Chondrocyte (in vitro differentiated cells): ENCODE data around the gene AFTPH. TPM values are rescaled to one million over a fixed set of nuclear protein-coding genes. Genes with fewer than 3 reads are reported as not detected.

ENCODE experiments used
- DNase-seq: peaks from one replicate; pipeline ENCODE4 v3.0.0; 2021; ENCODE audit warnings: mixed read lengths, low spot score
- H3K27ac Mint-ChIP-seq: one replicate; pipeline ENCODE4 v1.8.0; 2021; ENCODE audit warnings: mild to moderate bottlenecking, moderate library complexity, mixed read lengths; ENCODE audit not compliant: unreplicated experiment
- H3K27me3 Mint-ChIP-seq: 2 replicates; pipeline ENCODE4 v1.8.0; 2021; ENCODE audit warnings: low read depth, mixed read lengths
- H3K36me3 Mint-ChIP-seq: 2 replicates; pipeline ENCODE4 v1.8.0; 2021; ENCODE audit warnings: low read depth, mixed read lengths
- H3K4me1 Mint-ChIP-seq: 2 replicates; pipeline ENCODE4 v1.8.0; 2021; ENCODE audit warnings: low read depth, mild to moderate bottlenecking, mixed read lengths
- H3K4me3 Mint-ChIP-seq: one replicate; pipeline ENCODE4 v1.8.0; 2021; ENCODE audit warnings: mild to moderate bottlenecking, moderate library complexity, mixed read lengths; ENCODE audit not compliant: unreplicated experiment
- H3K9me3 Mint-ChIP-seq: 2 replicates; pipeline ENCODE4 v1.8.0; 2021; ENCODE audit warnings: low read depth, mixed read lengths
- CTCF ChIP-seq: fragments of 200-600 bp; sonication (generic); IDR thresholded peaks from 2 replicates; pipeline ENCODE4 v1.5.0; 2021; ENCODE audit warnings: antibody characterized with exemption, mild to moderate bottlenecking, moderate library complexity
- total RNA-seq: library from RNA; stranded (reverse); gene quantifications from 3 replicates; pipeline ENCODE4 v1.2.1, GENCODE V29; 2021

AFTPH gene
- total RNA-seq, 1 donor from 2014 or later = 17.3 TPM

- no peak for TF ChIP-seq CTCF
- no peak for DNase-seq
- peaks cover 14% of the 10 kb centered on the region for H3K4me1 Mint-ChIP-seq
- H3K27me3 Mint-ChIP-seq = peaks cover 3% of the 10 kb centered on the region
- H3K9me3 Mint-ChIP-seq = no peaks in the 10 kb centered on the region
- H3K4me3 Mint-ChIP-seq = no peak overlapping the region
- no peak overlapping the region for H3K27ac Mint-ChIP-seq
- H3K36me3 Mint-ChIP-seq = no peaks in the 10 kb centered on the region
Measured at GRCh38 chr2:64485331-64485730, 38.8 kb upstream of the AFTPH start.

GRCh38 chr2:64485961-64486360 lies 38.2 kb upstream of the AFTPH start:
- Mint-ChIP-seq H3K27ac (no peak overlapping the region), H3K9me3 (no peaks in the 10 kb centered on the region), H3K4me3 (no peak overlapping the region), H3K4me1 (peaks cover 14% of the 10 kb centered on the region), H3K36me3 (no peaks in the 10 kb centered on the region), H3K27me3 (peaks cover 3% of the 10 kb centered on the region)
- no peak for DNase-seq
- TF ChIP-seq CTCF = no peak

- Mint-ChIP-seq H3K36me3 (no peaks in the 10 kb centered on the region), H3K4me3 (no peak overlapping the region), H3K27me3 (peaks cover 3% of the 10 kb centered on the region), H3K9me3 (no peaks in the 10 kb centered on the region), H3K4me1 (peaks cover 28% of the 10 kb centered on the region), H3K27ac (no peak overlapping the region)
- TF ChIP-seq CTCF = no peak
- no peak for DNase-seq
Measured at GRCh38 chr2:64487256-64488049, 36.7 kb upstream of the AFTPH start.

GRCh38 chr2:64488050-64488974 lies 35.8 kb upstream of the AFTPH start:
- Mint-ChIP-seq H3K36me3 (no peaks in the 10 kb centered on the region), H3K27ac (no peak overlapping the region)

More at GRCh38 chr2:64488050-64488974, 35.8 kb upstream of the AFTPH start:
- Mint-ChIP-seq H3K4me1 (peaks cover 23% of the 10 kb centered on the region), H3K27me3 (peaks cover 3% of the 10 kb centered on the region), H3K9me3 (no peaks in the 10 kb centered on the region), H3K4me3 (no peak overlapping the region)
- DNase-seq = no peak
- TF ChIP-seq CTCF = peak; percentile 96
